Measurements from ENCODE around the gene POU6F2. TPM values are rescaled to one million over a fixed set of nuclear protein-coding genes. Genes with fewer than 3 reads are reported as not detected.

The POU6F2 gene
- total and polyA plus RNA-seq, 2 of the 4 experiments (the other 2 are of a cell fraction): not detected

DNA sequence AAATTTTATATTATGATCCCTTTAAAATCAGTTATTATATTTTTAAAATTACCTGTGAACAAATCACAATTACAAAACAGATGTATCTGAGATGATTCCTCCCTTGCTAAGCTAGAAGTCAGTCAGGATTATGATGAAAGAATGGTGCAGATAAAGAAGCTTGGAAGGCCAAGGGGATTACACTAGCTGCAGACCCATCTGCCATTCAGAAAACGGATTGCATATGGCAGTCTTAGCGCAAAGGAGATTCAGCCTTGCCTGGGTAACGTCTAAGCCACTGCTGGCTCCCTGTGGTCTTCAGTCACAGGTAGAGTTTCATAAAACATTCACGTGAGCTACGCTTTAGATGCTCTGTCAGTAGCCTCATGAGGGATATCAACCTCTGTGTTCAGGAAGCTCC is 222.2 kb downstream of the POU6F2 start:
- BruUV-seq (replicated peaks): no TSS peak
- no peak for DNase-seq
- H3K9me1 ChIP-seq (ENCODE audit: insufficient read depth, low read length): no peaks in the 10 kb centered on the region
- no peaks in the 10 kb centered on the region for H3K79me1 ChIP-seq (ENCODE audit: low read depth in 1 of 2, low read length in 2 of 2)
- TF ChIP-seq, protein P1, sequence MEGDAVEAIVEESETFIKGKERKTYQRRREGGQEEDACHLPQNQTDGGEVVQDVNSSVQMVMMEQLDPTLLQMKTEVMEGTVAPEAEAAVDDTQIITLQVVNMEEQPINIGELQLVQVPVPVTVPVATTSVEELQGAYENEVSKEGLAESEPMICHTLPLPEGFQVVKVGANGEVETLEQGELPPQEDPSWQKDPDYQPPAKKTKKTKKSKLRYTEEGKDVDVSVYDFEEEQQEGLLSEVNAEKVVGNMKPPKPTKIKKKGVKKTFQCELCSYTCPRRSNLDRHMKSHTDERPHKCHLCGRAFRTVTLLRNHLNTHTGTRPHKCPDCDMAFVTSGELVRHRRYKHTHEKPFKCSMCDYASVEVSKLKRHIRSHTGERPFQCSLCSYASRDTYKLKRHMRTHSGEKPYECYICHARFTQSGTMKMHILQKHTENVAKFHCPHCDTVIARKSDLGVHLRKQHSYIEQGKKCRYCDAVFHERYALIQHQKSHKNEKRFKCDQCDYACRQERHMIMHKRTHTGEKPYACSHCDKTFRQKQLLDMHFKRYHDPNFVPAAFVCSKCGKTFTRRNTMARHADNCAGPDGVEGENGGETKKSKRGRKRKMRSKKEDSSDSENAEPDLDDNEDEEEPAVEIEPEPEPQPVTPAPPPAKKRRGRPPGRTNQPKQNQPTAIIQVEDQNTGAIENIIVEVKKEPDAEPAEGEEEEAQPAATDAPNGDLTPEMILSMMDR (conservative IDR thresholded peaks at IDR 0.05; ENCODE audit: low read depth, low read length): no peak
- TF ChIP-seq, protein P2, sequence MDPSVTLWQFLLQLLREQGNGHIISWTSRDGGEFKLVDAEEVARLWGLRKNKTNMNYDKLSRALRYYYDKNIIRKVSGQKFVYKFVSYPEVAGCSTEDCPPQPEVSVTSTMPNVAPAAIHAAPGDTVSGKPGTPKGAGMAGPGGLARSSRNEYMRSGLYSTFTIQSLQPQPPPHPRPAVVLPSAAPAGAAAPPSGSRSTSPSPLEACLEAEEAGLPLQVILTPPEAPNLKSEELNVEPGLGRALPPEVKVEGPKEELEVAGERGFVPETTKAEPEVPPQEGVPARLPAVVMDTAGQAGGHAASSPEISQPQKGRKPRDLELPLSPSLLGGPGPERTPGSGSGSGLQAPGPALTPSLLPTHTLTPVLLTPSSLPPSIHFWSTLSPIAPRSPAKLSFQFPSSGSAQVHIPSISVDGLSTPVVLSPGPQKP (IDR thresholded peaks at IDR 0.05; ENCODE audit: borderline replicate concordance, low read depth, low read length): no peak
- TF ChIP-seq BHLHE40 (IDR thresholded peaks at IDR 0.05; ENCODE audit: low read depth, low read length): no peak
- no peak for TF ChIP-seq MAFK (IDR thresholded peaks at IDR 0.05; ENCODE audit: low read depth, low read length)
- no peak for TF ChIP-seq CEBPB (IDR thresholded peaks at IDR 0.05; ENCODE audit: low read depth, low read length)
- TF ChIP-seq RCOR1 (IDR thresholded peaks at IDR 0.05; ENCODE audit: insufficient replicate concordance, low read length): no peak
- no peak for TF ChIP-seq RAD21 (IDR thresholded peaks at IDR 0.05; ENCODE audit: low read length)
- TF ChIP-seq RFX5 (IDR thresholded peaks at IDR 0.05; ENCODE audit: low read depth, low read length): no peak
- TF ChIP-seq FOS (IDR thresholded peaks at IDR 0.05; ENCODE audit: low read depth, low read length): no peak
- TF ChIP-seq MAZ (IDR thresholded peaks at IDR 0.05; ENCODE audit: borderline replicate concordance, low read depth, low read length): no peak
- no peak for TF ChIP-seq POLR2A (IDR thresholded peaks at IDR 0.05; ENCODE audit: low read depth, low read length)
- TF ChIP-seq CHD1 (IDR thresholded peaks at IDR 0.05; ENCODE audit: low read depth, low read length): no peak
- no peak overlapping the region for H2BK20ac ChIP-seq (ENCODE audit: low read depth, low read length)
- no peaks in the 10 kb centered on the region for H3K4me1 ChIP-seq (ENCODE audit: control insufficient read depth, insufficient read depth, low read length)
- no peaks in the 10 kb centered on the region for H3K36me3 ChIP-seq (ENCODE audit: control insufficient read depth, insufficient read depth, low read length)
- no peak overlapping the region for H3K27ac ChIP-seq (ENCODE audit: insufficient read depth, low read length)
- WGBS, 2 experiments (ENCODE audit: extremely low coverage in 2 of 2, insufficient read length in 1 of 2): 17% methylated on average over 1 of the region's 5 CpGs; no CpG with 5 or more reads in 1 of the 2 experiments
- no peak overlapping the region for H2BK15ac ChIP-seq (ENCODE audit: low read depth, low read length)
- no peak overlapping the region for H3K4me2 ChIP-seq (ENCODE audit: low read depth, low read length)
- H3K27me3 ChIP-seq (ENCODE audit: control insufficient read depth, insufficient read depth, low read length): no peaks in the 10 kb centered on the region
- H3K23ac ChIP-seq (ENCODE audit: low read depth, low read length): no peak overlapping the region
- no peak overlapping the region for H3K18ac ChIP-seq (ENCODE audit: low read depth, low read length)
- H3K4ac ChIP-seq (ENCODE audit: low read depth, low read length): no peak overlapping the region
- intact Hi-C loops (cut with micrococcal nuclease): no loop called here
- no peaks in the 10 kb centered on the region for H3K9me3 ChIP-seq (ENCODE audit: control insufficient read depth, insufficient read depth, low read length)
- no peak for ATAC-seq (ENCODE audit: low read depth)
- H2AK5ac ChIP-seq (ENCODE audit: low read depth, low read length): no peak overlapping the region
- H2AFZ ChIP-seq (replicated peaks; ENCODE audit: low read length, poor library complexity): no peak overlapping the region
- no peak overlapping the region for H3K56ac ChIP-seq (ENCODE audit: extremely low read depth, insufficient read depth, low read length)
- no peak overlapping the region for H3K9ac ChIP-seq (ENCODE audit: low read depth, low read length)
- no peak overlapping the region for H2AK9ac ChIP-seq (replicated peaks; ENCODE audit: low read depth, low read length, poor library complexity)
- H4K91ac ChIP-seq (ENCODE audit: insufficient read depth, low read depth, low read length): no peak overlapping the region
- no peak overlapping the region for H3K4me3 ChIP-seq (ENCODE audit: insufficient read depth, low read depth, low read length)
- no peak overlapping the region for H2BK5ac ChIP-seq (ENCODE audit: low read depth, low read length, poor library complexity, severe bottlenecking)
- CTCF ChIA-PET: no interaction called here
- no peak overlapping the region for H4K5ac ChIP-seq (ENCODE audit: low read depth, low read length)
- H4K8ac ChIP-seq (ENCODE audit: low read depth in 2 of 2, low read length in 2 of 2): no peak overlapping the region
- no peak overlapping the region for H2BK120ac ChIP-seq (ENCODE audit: low read depth, low read length)
- in situ Hi-C loops (cut with MboI; ENCODE audit: low sequenced_read_pairs): no loop called here
- no peak overlapping the region for H3K14ac ChIP-seq (replicated peaks; ENCODE audit: low read depth, low read length)
- dilution Hi-C loops (cut with HindIII; ENCODE audit: low sequenced_read_pairs, unreplicated experiment): no loop called here
- POLR2A ChIA-PET (ENCODE audit: unreplicated experiment): no interaction called here
- H4K20me1 ChIP-seq (ENCODE audit: insufficient read depth, low read length): no peaks in the 10 kb centered on the region

All from IMR-90 (cell line).